ENCODE measurements around the gene PALD1.

DNA sequence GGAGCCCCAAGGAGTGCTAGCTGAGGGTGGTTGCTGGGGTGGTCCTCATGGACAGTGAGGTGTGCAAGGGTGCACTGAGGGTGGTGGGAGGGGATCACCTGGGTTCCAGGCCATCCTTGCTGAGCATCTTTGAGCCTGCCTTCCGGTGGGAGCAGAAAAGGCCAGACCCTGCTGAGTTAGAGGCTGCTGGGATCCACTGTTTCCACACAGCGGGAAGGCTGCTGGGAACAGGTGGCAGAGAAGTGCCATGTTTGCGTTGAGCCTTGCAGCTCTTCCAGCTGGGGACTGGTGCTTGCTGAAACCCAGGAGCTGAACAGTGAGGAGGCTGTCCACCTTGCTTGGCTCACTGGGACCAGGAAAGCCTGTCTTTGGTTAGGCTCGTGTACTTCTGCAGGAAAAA lies 89.0 kb downstream of the PALD1 start:
- TF ChIP-seq POLR2A (IDR thresholded peaks at IDR 0.05; ENCODE audit: low read length): no peak
- no peak for TF ChIP-seq GATA1 (IDR thresholded peaks at IDR 0.05; ENCODE audit: low read depth, low read length)

Measured in erythroblast (primary cell).